ENCODE measurements around the gene CDH26.

DNA sequence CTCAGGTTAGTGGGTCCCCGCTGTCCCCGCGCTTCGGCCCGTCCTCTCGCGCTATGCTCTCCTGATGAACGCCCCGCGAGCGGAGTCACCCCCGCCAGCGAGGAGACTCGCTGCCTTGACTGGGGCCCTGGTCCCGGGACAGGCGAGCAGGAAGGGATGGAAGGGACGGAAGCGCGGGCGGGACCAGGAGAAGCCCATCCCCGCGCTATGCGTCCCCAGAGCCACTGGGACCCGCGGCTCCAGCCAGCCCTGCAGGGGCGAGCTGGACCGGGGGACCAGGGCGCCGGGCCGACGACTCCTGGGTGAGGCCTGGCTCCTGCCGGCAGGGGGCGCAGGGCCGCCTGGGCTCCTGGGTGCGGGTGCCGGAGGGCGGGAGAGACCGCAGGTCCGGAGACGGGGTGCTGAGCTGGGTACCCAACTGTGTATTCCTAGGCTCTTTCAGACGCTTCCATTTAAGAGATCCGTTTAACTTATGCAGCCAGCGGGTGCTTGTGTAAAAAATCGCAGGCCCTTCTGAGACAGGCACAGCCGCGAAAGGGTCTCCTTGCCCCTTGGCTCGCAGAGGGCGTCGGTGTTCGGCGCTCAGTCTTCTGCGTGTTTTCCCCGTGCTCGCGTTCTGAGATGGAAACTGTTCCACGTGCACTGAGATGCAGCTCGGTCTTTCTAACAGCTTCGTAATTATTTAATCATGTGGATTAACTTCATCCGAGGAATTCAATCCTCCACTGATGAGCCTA, 24.2 kb upstream of the CDH26 start:
- TF ChIP-seq GATA2 (IDR thresholded peaks at IDR 0.05; ENCODE audit: low read depth, low read length) (no peak), GATA3 (IDR thresholded peaks at IDR 0.05; ENCODE audit: low read depth, low read length) (no peak)

All from SH-SY5Y (cell line).